Stomach (tissue), 19 donors: ENCODE results near the gene VOPP1. TPM values are rescaled to one million over a fixed set of nuclear protein-coding genes. Genes with fewer than 3 reads are reported as not detected.
A peak's percentile ranks its signal among the peaks of the same experiment; 100 is the strongest.
"Not testable (repeated sequence)": the region's sequence is repeated elsewhere in the genome, so short reads cannot be mapped to it uniquely, and the experiment has no call there.

ENCODE experiments used
- DNase-seq, 2 donors: peaks; one replicate each; pipeline versions ENCODE4 v3.0.0 to v3.0.0-alpha.2; 2013 to 2019
- H3K27ac ChIP-seq, 5 donors: fragments of 200-600 bp in 4 of 5; sonication (generic) in 4 of 5; one replicate each; pipeline ENCODE4 v1.5.1; 2013 to 2019; ENCODE audit warnings: mild to moderate bottlenecking in 1 of 5, moderate library complexity in 1 of 5
- H3K27me3 ChIP-seq, 3 donors: fragments of 200-600 bp; sonication (generic); one replicate each; pipeline ENCODE4 v1.5.1; 2017 to 2019; ENCODE audit warnings: mixed run types in 1 of 3
- H3K36me3 ChIP-seq, 4 donors: fragments of 200-600 bp; sonication (generic); 1 replicate in 3 of 4; 2 replicates in 1 of 4; pipeline ENCODE4 v1.5.1; 2016 to 2019
- H3K4me1 ChIP-seq, 4 donors: fragments of 200-600 bp; sonication (generic); one replicate each; pipeline ENCODE4 v1.5.1; 2016 to 2019
- H3K4me3 ChIP-seq, 4 donors: fragments of 200-600 bp; sonication (generic) in 3 of 4; one replicate each; pipeline ENCODE4 v1.5.1; 2016 to 2019; ENCODE audit warnings: mild to moderate bottlenecking in 1 of 4
- H3K9me3 ChIP-seq, 4 donors: fragments of 200-600 bp; sonication (generic); one replicate each; pipeline ENCODE4 v1.5.1; 2016 to 2019
- EP300 ChIP-seq: sonication (generic); formaldehyde crosslinking; IDR thresholded peaks from one replicate; pipeline ENCODE4 v1.6.1; 2017; ENCODE audit warnings: antibody characterized with exemption
- POLR2A ChIP-seq, 4 donors: fragments of 450-650 bp; IDR thresholded peaks; one replicate each; pipeline ENCODE4 v1.6.1; 2016; ENCODE audit warnings: antibody characterized with exemption in 4 of 4, control low read depth in 2 of 4, mild to moderate bottlenecking in 1 of 4, moderate library complexity in 1 of 4
- POLR2AphosphoS5 ChIP-seq, 3 donors: sonication (generic); formaldehyde crosslinking; IDR thresholded peaks; one replicate each; pipeline ENCODE4 v1.6.1; 2016; ENCODE audit warnings: antibody characterized with exemption in 3 of 3
- WGBS, 5 donors: extraction: QIAGEN DNeasy Blood & Tissue Kit in 3 of 5; methylation state at CpG; one replicate each; pipeline versions ENCODE4 v1.1.5 to v1.1.7; 2013 to 2018; 5-methylcytosine and 5-hydroxymethylcytosine counted together
- intact Hi-C: fragments of 100-400 bp; cut with DNase I; formaldehyde crosslinking; loops from one replicate; pipeline ENCODE4 v1.15.1; 2023; ENCODE audit warnings: low total_unique reads
- long read RNA-seq, 10 donors: transcript quantifications; one replicate each; lab custom pipeline, GENCODE V29; 2026
- polyA plus RNA-seq, 3 donors: library from polyadenylated mRNA; stranded (reverse); fragments of 200-250 nt; gene quantifications; one replicate each; pipeline ENCODE4 v1.2.3, GENCODE V29; 2013
- total RNA-seq, 5 donors: library from RNA; depleted of rRNA; stranded (reverse); fragments of >200 nt; gene quantifications; one replicate each; pipeline versions ENCODE4 v1.1.0 to v1.2.3, GENCODE V29; 2014 to 2016
- TF ChIP-seq, protein P1 (sequence below), 7 experiments: fragments of 450-650 bp in 4 of 7; fragments of 200-600 bp in 3 of 7; sonication (generic) in 3 of 7; IDR thresholded peaks; one replicate each; pipeline ENCODE4 v1.5.1; 2016 to 2019; ENCODE audit warnings: antibody characterized with exemption in 7 of 7, control low read depth in 2 of 7, mild to moderate bottlenecking in 1 of 7
- donor health status: healthy with polysubstance abuse.
- donor health status: Bipolar disorder and iron deficiency.
- donor health status: healthy.

Gene VOPP1, protein sequence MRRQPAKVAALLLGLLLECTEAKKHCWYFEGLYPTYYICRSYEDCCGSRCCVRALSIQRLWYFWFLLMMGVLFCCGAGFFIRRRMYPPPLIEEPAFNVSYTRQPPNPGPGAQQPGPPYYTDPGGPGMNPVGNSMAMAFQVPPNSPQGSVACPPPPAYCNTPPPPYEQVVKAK
- total RNA-seq = 100 to 1,000 TPM in 1 of 5 donors, 10 to 100 TPM in 4; 19.6 to 117 (median 79.7) TPM
- polyA plus RNA-seq = 10 to 100 TPM; 14.0 to 27.3 (median 26.0) TPM
- long read RNA-seq, donor 1, transcript VOPP1-201 (5 exons, 2,962 nt) = major isoform, 6 of 6 reads
- long read RNA-seq, donor 1, partial matches to known transcripts = 0 of 6 reads
- long read RNA-seq, donor 1, other reads (novel, unspliced or antisense) = 0 of 6 reads
- long read RNA-seq, donor 2, transcript VOPP1-201 (5 exons, 2,962 nt) = major isoform, 13 of 13 reads
- long read RNA-seq, donor 2, partial matches to known transcripts = 0 of 13 reads
- long read RNA-seq, donor 2, other reads (novel, unspliced or antisense) = 0 of 13 reads
- long read RNA-seq, donor 3, transcript VOPP1-201 (5 exons, 2,962 nt) = major isoform, 6 of 6 reads
- long read RNA-seq, donor 3, partial matches to known transcripts = 0 of 6 reads
- long read RNA-seq, donor 3, other reads (novel, unspliced or antisense) = 0 of 6 reads
- long read RNA-seq, donor 4, partial matches to known transcripts = 0 of 2 reads
- long read RNA-seq, donor 4, other reads (novel, unspliced or antisense) = 0 of 2 reads
- long read RNA-seq, donor 5, transcript VOPP1-201 (5 exons, 2,962 nt) = major isoform, 18 of 19 reads
- long read RNA-seq, donor 5, partial matches to known transcripts = 0 of 19 reads
- long read RNA-seq, donor 5, other reads (novel, unspliced or antisense) = 0 of 19 reads
- long read RNA-seq, donor 6, transcript VOPP1-201 (5 exons, 2,962 nt) = major isoform, 21 of 21 reads
- long read RNA-seq, donor 6, partial matches to known transcripts = 0 of 21 reads
- long read RNA-seq, donor 6, other reads (novel, unspliced or antisense) = 0 of 21 reads
- long read RNA-seq, donor 7, transcript VOPP1-201 (5 exons, 2,962 nt) = major isoform, 18 of 18 reads
- long read RNA-seq, donor 7, partial matches to known transcripts = 0 of 18 reads
- long read RNA-seq, donor 7, other reads (novel, unspliced or antisense) = 0 of 18 reads
- long read RNA-seq, donor 8, transcript VOPP1-201 (5 exons, 2,962 nt) = major isoform, 11 of 11 reads
- long read RNA-seq, donor 8, partial matches to known transcripts = 0 of 11 reads
- long read RNA-seq, donor 8, other reads (novel, unspliced or antisense) = 0 of 11 reads
- long read RNA-seq, donor 9, transcript VOPP1-201 (5 exons, 2,962 nt) = major isoform, 10 of 10 reads
- long read RNA-seq, donor 9, partial matches to known transcripts = 0 of 10 reads
- long read RNA-seq, donor 9, other reads (novel, unspliced or antisense) = 0 of 10 reads
- long read RNA-seq, donor 10, partial matches to known transcripts = 14 of 18 reads
- long read RNA-seq, donor 10, other reads (novel, unspliced or antisense) = 0 of 18 reads

DNA sequence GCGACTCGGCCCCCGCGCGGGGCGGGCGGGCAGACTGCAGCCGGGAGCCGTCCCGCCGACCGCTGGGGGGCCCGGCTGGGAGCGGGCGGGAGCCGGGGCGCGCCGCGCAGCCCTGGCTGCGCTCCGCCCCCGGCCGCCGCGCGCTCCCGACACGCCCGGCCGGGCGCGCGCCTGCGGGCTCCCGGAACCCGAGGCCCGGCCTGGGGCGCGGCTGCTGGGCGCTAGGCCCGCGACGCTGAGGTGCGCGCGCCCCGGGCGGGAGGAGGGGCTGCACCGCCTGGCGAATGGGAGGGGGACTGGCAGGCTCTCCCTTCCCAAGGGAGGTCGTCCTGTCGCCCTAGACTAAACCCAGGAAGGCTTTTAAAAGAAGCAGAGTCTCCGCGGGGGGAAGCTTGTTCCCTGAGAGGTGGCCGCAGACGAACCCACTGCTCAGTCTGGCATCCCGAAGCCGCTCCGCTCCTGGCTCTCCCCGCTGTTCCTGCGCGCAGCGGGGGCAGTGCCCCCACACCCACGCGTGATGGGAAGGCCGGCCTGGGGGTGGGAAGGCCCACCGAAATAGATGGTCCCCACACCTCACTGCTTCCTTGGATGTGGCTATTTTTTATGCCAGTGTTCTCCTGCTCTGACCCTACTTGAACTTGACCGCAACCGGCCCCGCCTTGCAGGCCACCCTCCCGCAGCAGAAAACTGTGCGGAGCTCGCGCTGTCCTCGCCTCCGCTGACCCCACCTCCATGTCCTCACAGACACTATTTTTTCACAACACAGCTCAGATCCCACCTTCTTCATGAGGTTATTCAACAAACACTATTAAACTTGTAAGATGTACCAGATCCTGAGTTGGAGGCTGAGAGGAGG is at the start of gene VOPP1:
Gene VOPP1, minus strand, starts transcription at position 125 of the 856 bp plus-strand sequence. CDS start 178 bp downstream, outside the sequence.
- peak; percentile 66 to 92 for DNase-seq
- H3K9me3 ChIP-seq = no peaks in the 10 kb centered on the region
- no peaks in the 10 kb centered on the region for H3K36me3 ChIP-seq
- TF ChIP-seq POLR2AphosphoS5 (IDR thresholded peaks at IDR 0.05) = peak in 1 of 3 donors; percentile 24
- TF ChIP-seq, protein P1, sequence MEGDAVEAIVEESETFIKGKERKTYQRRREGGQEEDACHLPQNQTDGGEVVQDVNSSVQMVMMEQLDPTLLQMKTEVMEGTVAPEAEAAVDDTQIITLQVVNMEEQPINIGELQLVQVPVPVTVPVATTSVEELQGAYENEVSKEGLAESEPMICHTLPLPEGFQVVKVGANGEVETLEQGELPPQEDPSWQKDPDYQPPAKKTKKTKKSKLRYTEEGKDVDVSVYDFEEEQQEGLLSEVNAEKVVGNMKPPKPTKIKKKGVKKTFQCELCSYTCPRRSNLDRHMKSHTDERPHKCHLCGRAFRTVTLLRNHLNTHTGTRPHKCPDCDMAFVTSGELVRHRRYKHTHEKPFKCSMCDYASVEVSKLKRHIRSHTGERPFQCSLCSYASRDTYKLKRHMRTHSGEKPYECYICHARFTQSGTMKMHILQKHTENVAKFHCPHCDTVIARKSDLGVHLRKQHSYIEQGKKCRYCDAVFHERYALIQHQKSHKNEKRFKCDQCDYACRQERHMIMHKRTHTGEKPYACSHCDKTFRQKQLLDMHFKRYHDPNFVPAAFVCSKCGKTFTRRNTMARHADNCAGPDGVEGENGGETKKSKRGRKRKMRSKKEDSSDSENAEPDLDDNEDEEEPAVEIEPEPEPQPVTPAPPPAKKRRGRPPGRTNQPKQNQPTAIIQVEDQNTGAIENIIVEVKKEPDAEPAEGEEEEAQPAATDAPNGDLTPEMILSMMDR (IDR thresholded peaks at IDR 0.05) = no peak
- peak within 1 kb of the TSS; percentile 89 to 95 (median 93) for H3K27ac ChIP-seq
- no peaks in the 10 kb centered on the region for H3K27me3 ChIP-seq
- peaks cover 35 to 57% (median 52%) of the 10 kb centered on the region in 4 donors for H3K4me1 ChIP-seq
- intact Hi-C loops = no loop called here
- H3K4me3 ChIP-seq = peak within 1 kb of the TSS; percentile 79 to 98 (median 96)
- 1 to 2% (median 1%) methylated on average over 11 to 70 of the region's 77 CpGs for WGBS, 5 donors

DNA sequence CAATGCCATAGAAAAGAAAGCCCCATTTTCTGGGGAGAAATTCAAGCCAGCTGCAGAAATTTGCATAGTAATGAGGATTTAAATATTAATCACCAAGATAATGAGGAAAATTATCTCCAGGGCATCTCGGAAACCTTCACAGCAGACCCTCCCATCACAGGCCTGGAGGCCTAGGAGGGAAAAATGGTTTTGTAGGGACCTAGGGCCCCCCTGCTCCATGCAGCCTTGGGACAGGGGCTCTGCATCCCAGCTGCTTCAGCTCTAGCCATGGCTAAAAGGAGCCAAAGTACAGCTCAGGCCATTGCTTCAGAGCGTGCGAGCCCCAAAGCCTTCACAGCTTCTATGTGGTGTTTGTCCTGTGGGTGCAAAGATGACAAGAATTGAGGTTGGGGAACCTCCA is 46.6 kb upstream of the VOPP1 start:
- H3K9me3 ChIP-seq = peaks cover 0 to 19% (median 9%) of the 10 kb centered on the region in 4 donors
- H3K27ac ChIP-seq = no peak overlapping the region
- H3K27me3 ChIP-seq = peaks cover 0 to 14% (median 0%) of the 10 kb centered on the region in 3 donors
- H3K36me3 ChIP-seq = no peaks in the 10 kb centered on the region
- TF ChIP-seq EP300 (no peak), POLR2A (IDR thresholded peaks at IDR 0.05) (no peak), POLR2AphosphoS5 (IDR thresholded peaks at IDR 0.05) (no peak)
- TF ChIP-seq, protein P1 (IDR thresholded peaks at IDR 0.05) = no peak
- no peak for DNase-seq
- 90 to 95% (median 93%) methylated on average over 3 of the region's 3 CpGs for WGBS, 5 donors
- no peak overlapping the region for H3K4me3 ChIP-seq
- intact Hi-C loops = no loop called here
- no peaks in the 10 kb centered on the region for H3K4me1 ChIP-seq

GRCh38 chr7:55614365-55615064 is 42.2 kb upstream of the VOPP1 start:
- not testable (repeated sequence) for H3K27ac ChIP-seq

DNA sequence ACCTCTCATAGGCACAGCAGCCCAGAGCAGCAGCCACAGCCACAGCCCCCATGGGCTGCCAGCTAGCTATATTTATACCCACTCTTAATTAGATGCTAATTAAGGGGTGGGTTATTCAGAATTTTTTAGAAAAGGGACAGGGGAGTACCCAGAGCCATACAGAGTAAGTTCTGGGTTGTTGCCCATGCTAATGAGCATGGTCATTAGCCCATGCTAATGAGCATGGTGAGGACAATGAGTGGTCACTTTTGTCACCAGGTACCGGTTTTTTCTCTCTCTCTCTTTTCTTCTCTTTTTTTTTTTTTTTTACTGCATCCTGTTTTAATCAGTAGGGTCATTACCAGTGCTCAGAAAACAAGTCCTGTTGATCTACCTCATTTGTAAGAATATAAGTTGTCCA is 37.4 kb upstream of the VOPP1 start:
- intact Hi-C loops, H3K27me3 ChIP-seq, H3K36me3 ChIP-seq, H3K4me3 ChIP-seq, DNase-seq, H3K4me1 ChIP-seq, H3K27ac ChIP-seq, H3K9me3 ChIP-seq: not testable (repeated sequence)
- 57 to 82% (median 74%) methylated on average over 1 of the region's 1 CpG for WGBS, 5 donors

More at GRCh38 chr7:55614365-55615064, 42.2 kb upstream of the VOPP1 start:
- H3K36me3 ChIP-seq, H3K27me3 ChIP-seq, DNase-seq, intact Hi-C loops, H3K4me3 ChIP-seq, H3K4me1 ChIP-seq: not testable (repeated sequence)
- WGBS, 5 donors = 50 to 71% (median 62%) methylated on average over 2 of the region's 2 CpGs
- peaks cover 0 to 18% (median 8%) of the 10 kb centered on the region in 4 donors for H3K9me3 ChIP-seq

GRCh38 chr7:55605661-55606060 is 33.4 kb upstream of the VOPP1 start:
- H3K27ac ChIP-seq, H3K4me3 ChIP-seq, DNase-seq, H3K9me3 ChIP-seq, intact Hi-C loops, H3K4me1 ChIP-seq, H3K27me3 ChIP-seq, H3K36me3 ChIP-seq: not testable (repeated sequence)
